Head of caudate nucleus (tissue), 42 donors: Measurements from ENCODE around the gene LCE2A.

ENCODE experiments used
- DNase-seq, 42 donors: peaks; one replicate each; pipeline versions ENCODE4 v3.0.0 to v3.0.0-alpha.2; 2020 to 2021; ENCODE audit warnings: mixed read lengths in 7 of 42
- intact Hi-C: fragments of 100-400 bp; cut with DNase I; formaldehyde crosslinking; loops from one replicate; pipeline ENCODE4 v1.15.0; 2022

Gene LCE2A

DNA sequence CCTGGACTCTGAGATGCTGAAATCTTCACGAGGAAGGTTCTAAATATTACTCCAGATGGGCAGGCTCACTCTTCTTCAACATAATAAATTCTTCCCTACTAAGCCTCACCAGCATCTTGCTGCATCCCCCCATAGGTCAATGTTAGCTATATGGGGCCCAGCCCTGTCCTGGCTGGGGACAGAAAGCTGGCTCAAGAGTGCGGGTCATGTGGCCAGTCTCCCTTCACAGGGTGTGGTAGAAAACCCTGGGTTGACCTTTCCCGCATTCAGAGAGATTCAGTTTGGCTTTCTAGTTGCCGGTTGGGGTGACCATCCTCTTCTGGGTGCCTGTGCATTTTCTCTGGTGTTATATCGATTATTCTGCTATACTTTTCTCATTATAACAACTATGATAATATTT lies 39.9 kb downstream of the LCE2A start:
- intact Hi-C loops = no loop called here
- DNase-seq = no peak

DNA sequence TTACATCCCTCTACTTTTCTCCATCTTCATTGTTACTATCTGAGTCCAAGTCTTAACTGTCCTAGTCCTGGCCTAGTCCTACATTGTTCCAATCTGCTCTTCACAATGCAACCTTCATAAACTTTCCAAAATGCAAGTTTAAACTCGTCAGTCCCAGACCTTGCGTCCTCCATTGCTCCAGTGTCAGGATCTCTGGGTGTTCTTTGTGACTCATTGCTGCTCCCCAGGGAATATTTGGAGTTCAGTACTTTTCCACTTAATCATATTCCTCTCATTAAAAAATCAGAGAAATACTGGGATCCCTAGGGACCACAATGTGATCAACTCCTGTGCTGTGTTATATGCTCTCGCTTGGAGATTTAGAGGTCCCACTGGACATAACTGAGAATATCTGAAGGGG lies 41.7 kb downstream of the LCE2A start:
- intact Hi-C loops = no loop called here
- DNase-seq = no peak

DNA sequence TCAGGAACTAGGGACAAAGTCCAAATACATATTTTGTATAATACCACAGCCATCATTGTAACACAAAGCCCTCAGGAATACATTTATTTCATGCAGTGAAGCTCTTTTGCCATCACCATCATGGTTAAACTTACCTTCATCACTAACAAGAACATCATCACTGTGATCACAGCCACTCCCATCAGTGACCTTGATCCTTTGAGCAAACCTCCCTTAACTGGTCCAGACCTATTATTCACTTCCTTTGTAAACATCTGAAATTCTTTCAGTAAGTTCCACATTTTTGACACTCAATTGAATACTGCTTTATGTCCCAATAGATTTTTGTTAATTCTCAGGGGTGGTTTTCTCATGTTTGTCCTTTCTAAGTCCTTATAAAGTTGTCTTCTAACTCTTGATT lies 43.5 kb downstream of the LCE2A start:
- DNase-seq = no peak
- intact Hi-C loops = no loop called here

DNA sequence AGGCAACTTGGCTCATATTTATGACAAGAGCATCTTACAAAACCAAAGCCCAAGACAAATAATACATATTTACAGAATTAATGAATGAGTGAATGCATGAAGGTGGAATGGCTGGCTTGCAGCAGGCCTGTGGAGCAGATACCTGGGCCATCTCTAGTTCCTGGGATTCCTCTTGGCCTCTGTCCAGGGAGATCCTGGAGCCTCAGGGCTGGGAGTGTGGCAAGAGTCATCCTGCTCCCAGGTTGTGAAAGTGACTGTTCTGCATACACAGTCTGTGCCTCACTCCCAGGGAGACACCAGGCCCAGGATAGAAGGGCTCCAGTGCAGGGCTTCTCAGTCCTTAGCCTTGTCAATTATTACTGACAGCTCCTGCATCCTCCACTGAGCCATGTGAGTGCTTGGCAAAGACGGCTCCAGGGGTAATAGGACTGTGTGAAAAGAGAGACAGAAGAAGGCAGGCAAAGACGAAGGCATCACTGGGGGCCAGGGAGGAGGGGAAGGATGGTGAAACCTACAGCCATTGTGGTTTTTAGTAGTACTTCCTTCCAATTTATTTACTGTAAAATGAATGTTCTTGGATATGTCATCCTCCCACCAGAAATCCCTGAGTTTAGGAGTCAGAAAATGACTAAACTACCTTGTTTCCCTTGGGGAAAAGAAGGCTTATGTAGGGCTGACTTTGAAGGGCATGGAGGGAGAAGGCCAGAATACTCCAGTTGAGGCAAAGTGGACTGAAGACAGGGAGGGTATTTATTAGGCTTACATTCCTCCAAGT lies 45.4 kb downstream of the LCE2A start:
- intact Hi-C loops = no loop called here
- no peak for DNase-seq

DNA sequence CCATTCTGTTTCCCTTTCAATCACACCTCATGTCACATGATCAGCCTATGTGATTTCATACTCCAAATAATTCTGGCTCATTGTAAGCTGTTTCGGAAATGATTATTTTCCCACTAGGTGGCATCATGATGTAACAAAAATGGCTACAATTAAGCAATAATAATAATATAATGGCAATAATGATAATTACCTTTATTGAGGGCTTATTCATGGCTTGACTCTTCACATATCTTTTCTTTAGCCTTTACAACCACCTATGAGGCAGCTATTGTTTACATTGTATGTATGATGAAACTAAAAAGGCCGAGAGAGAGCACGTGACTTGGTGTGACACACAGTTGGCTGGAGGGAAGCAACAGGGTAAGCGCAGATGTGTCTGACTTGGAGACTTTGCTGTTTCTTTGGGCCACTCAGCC lies 47.2 kb downstream of the LCE2A start:
- intact Hi-C loops = no loop called here

DNA sequence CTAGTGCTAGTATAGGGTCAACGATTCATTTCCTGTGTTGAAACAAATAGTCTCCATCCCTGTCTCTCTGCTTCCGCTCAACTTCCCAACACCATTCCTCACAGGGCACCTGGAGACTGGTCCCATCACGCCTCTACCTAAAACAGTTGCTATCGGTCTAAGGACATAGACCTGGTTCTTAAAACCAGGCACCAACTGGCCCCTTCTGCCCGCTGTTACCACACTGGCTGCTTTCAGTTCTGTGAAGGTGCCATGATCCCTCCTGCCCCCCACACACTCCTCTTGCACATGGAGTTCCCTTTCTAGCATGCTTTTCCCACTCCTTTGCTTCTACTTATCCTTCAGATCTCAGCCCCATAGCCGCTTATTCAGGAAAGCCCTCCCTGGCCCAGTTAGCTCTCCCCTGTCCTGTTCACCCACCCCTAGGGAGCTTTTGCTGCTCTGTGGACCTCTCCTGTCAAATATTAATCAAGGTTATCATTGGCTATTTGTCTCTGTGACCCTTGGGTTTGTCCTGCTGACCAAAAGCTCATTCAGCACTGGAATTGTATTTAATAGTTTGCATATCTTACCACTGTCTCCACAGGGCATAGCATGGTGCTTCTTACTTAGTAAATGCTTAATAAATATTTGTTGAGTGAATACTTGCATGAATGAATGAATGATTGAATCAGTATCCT lies 47.8 kb downstream of the LCE2A start:
- intact Hi-C loops = no loop called here
- DNase-seq = no peak

More for the DNA sequence above, 47.2 kb downstream of the LCE2A start:
- DNase-seq = no peak

DNA sequence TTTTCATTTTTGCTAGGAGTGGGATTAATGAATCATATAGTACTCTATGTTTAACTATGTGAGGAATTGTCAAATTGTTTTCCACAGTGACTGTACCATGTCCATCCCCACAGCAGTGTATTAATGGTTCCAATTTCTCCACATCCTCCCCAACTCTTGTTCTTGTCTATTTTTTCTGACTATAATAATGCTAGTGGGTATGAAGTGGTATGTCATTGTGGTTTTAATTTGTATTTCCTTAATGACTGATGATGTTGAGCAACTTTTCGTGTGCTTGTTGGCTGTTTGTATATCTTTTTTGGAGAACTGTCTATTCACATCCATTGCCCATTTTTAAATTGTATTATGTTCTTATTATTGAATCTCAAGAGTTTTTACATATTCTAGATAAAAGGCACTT lies 49.7 kb downstream of the LCE2A start:
- intact Hi-C loops = no loop called here
- DNase-seq = no peak
